HEK293T (cell line): ENCODE measurements around the gene TMEM256.

Experiments
- L3MBTL2 ChIP-seq: fragments of 450-650 bp; conservative IDR thresholded peaks from 2 replicates; pipeline ENCODE4 v1.6.1; 2016; ENCODE audit warnings: mild to moderate bottlenecking
- LEF1 ChIP-seq: fragments of 450-650 bp; IDR thresholded peaks from 2 replicates; pipeline ENCODE4 v1.6.1; 2017; ENCODE audit warnings: mild to moderate bottlenecking, borderline replicate concordance
- SUZ12 ChIP-seq: fragments of 450-650 bp; IDR thresholded peaks from 2 replicates; pipeline ENCODE4 v1.6.1; 2016; ENCODE audit warnings: mild to moderate bottlenecking

GRCh38 chr17:7403043-7403726 lies 712 bp downstream of the TMEM256 start:
- TF ChIP-seq SUZ12 (no peak), LEF1 (no peak), L3MBTL2 (no peak)
